BE2C (cell line): ENCODE measurements around the gene FIZ1.

Source experiments
- DNase-seq: peaks from one replicate; pipeline ENCODE4 v3.0.0-alpha.2; 2020
- H3K27me3 ChIP-seq: fragments of 250-450 bp; sonication (Bioruptor Pico); 2 replicates; pipeline ENCODE4 v1.5.1; 2020; ENCODE audit warnings: mild to moderate bottlenecking
- H3K36me3 ChIP-seq: fragments of 250-450 bp; sonication (Bioruptor Pico); 2 replicates; pipeline ENCODE4 v1.5.1; 2020; ENCODE audit warnings: mild to moderate bottlenecking
- H3K4me1 ChIP-seq: fragments of 250-450 bp; sonication (Bioruptor Pico); 2 replicates; pipeline ENCODE4 v1.5.1; 2020
- H3K4me3 ChIP-seq: 2 replicates; pipeline ENCODE4 v1.5.1; 2011; ENCODE audit warnings: low read depth, low read length
- H3K9me3 ChIP-seq: fragments of 250-450 bp; sonication (Bioruptor Pico); 2 replicates; pipeline ENCODE4 v1.5.1; 2020
- CTCF ChIP-seq: IDR thresholded peaks from 2 replicates; pipeline ENCODE4 v1.5.1; 2012; ENCODE audit warnings: mild to moderate bottlenecking, low read depth, low read length

Gene FIZ1

GRCh38 chr19:55616395-55616875 is 17.1 kb upstream of the FIZ1 start:
- TF ChIP-seq CTCF = no peak
- H3K27me3 ChIP-seq = no peaks in the 10 kb centered on the region
- no peak overlapping the region for H3K4me3 ChIP-seq
- no peaks in the 10 kb centered on the region for H3K4me1 ChIP-seq
- DNase-seq = no peak
- H3K36me3 ChIP-seq = peaks cover 19% of the 10 kb centered on the region
- no peaks in the 10 kb centered on the region for H3K9me3 ChIP-seq

- no peak for DNase-seq
- H3K27me3 ChIP-seq = no peaks in the 10 kb centered on the region
- H3K36me3 ChIP-seq = peaks cover 19% of the 10 kb centered on the region
- H3K4me3 ChIP-seq = no peak overlapping the region
- TF ChIP-seq CTCF = no peak
- no peaks in the 10 kb centered on the region for H3K9me3 ChIP-seq
- H3K4me1 ChIP-seq = no peaks in the 10 kb centered on the region
These were observed 16.5 kb upstream of the FIZ1 start for GRCh38 chr19:55615543-55616394.

GRCh38 chr19:55614711-55615542 is 15.6 kb upstream of the FIZ1 start:
- Histone ChIP-seq H3K9me3 (no peaks in the 10 kb centered on the region), H3K4me3 (no peak overlapping the region), H3K4me1 (no peaks in the 10 kb centered on the region), H3K36me3 (peaks cover 19% of the 10 kb centered on the region), H3K27me3 (no peaks in the 10 kb centered on the region)
- TF ChIP-seq CTCF = no peak
- DNase-seq = no peak

- H3K4me3 ChIP-seq = no peak overlapping the region
- no peak for TF ChIP-seq CTCF
- H3K27me3 ChIP-seq = no peaks in the 10 kb centered on the region
- no peak for DNase-seq
- no peaks in the 10 kb centered on the region for H3K9me3 ChIP-seq
- H3K36me3 ChIP-seq = peaks cover 19% of the 10 kb centered on the region
- H3K4me1 ChIP-seq = no peaks in the 10 kb centered on the region
These were observed 14.8 kb upstream of the FIZ1 start for GRCh38 chr19:55613930-55614710.

GRCh38 chr19:55613396-55613795 is 14.1 kb upstream of the FIZ1 start:
- peaks cover 19% of the 10 kb centered on the region for H3K36me3 ChIP-seq
- no peaks in the 10 kb centered on the region for H3K27me3 ChIP-seq
- DNase-seq = no peak
- H3K4me1 ChIP-seq = no peaks in the 10 kb centered on the region
- no peak overlapping the region for H3K4me3 ChIP-seq
- TF ChIP-seq CTCF = no peak
- no peaks in the 10 kb centered on the region for H3K9me3 ChIP-seq
